Heart left ventricle (tissue), 16 donors: ENCODE measurements around the gene DENND1B. TPM values are rescaled to one million over a fixed set of nuclear protein-coding genes. Genes with fewer than 3 reads are reported as not detected.

Experiments
- ATAC-seq, 4 donors: fragments of 200-7000 bp; cut with Tn5 transposase; one replicate each; pipeline ENCODE4 v1.9.1; 2020 to 2022; ENCODE audit warnings: moderate library complexity in 4 of 4, mild to moderate bottlenecking in 3 of 4, moderate number of reproducible peaks in 1 of 4
- DNase-seq, 5 donors: peaks; one replicate each; pipeline ENCODE4 v3.0.0-alpha.2; 2020
- H3K27ac ChIP-seq, 12 donors: fragments of 200-600 bp; sonication (generic) in 4 of 12; one replicate each; pipeline versions ENCODE4 v1.5.0 to v1.8.0; 2016 to 2022; ENCODE audit warnings: mild to moderate bottlenecking in 2 of 12
- H3K27me3 ChIP-seq, 9 donors: fragments of 200-600 bp; sonication (generic) in 2 of 9; one replicate each; pipeline versions ENCODE4 v1.5.1 to v1.8.0; 2016 to 2022; ENCODE audit warnings: mild to moderate bottlenecking in 3 of 9
- H3K36me3 ChIP-seq, 9 donors: fragments of 200-600 bp; sonication (generic) in 2 of 9; one replicate each; pipeline versions ENCODE4 v1.5.0 to v1.8.0; 2018 to 2022; ENCODE audit warnings: mild to moderate bottlenecking in 2 of 9
- H3K4me1 ChIP-seq, 12 donors: fragments of 200-600 bp; sonication (generic) in 4 of 12; one replicate each; pipeline versions ENCODE4 v1.5.0 to v1.8.0; 2016 to 2022; ENCODE audit warnings: mild to moderate bottlenecking in 3 of 12
- H3K4me3 ChIP-seq, 12 donors: fragments of 200-600 bp; sonication (generic) in 4 of 12; one replicate each; pipeline versions ENCODE4 v1.5.0 to v1.8.0; 2017 to 2022; ENCODE audit warnings: mild to moderate bottlenecking in 9 of 12, moderate library complexity in 4 of 12
- H3K9me3 ChIP-seq, 12 donors: fragments of 200-600 bp; sonication (generic) in 4 of 12; one replicate each; pipeline versions ENCODE4 v1.5.0 to v1.8.0; 2016 to 2022; ENCODE audit warnings: mild to moderate bottlenecking in 1 of 12
- CTCF ChIP-seq, 12 donors: fragments of 200-600 bp; sonication (generic) in 4 of 12; IDR thresholded peaks; one replicate each; pipeline versions ENCODE4 v1.5.0 to v1.8.0; 2018 to 2022; ENCODE audit warnings: antibody characterized with exemption in 12 of 12, mild to moderate bottlenecking in 5 of 12
- POLR2A ChIP-seq, 2 donors: fragments of 450-650 bp; IDR thresholded peaks; one replicate each; pipeline ENCODE4 v1.6.1; 2017; ENCODE audit warnings: antibody characterized with exemption in 2 of 2, mild to moderate bottlenecking in 2 of 2, moderate library complexity in 2 of 2
- WGBS, 4 donors: extraction: QIAGEN DNeasy Blood & Tissue Kit in 2 of 4; methylation state at CpG; one replicate each; pipeline versions ENCODE4 v1.1.5 to v1.1.7; 2013 to 2018; 5-methylcytosine and 5-hydroxymethylcytosine counted together
- intact Hi-C, 10 donors: fragments of 100-400 bp; cut with DNase I; formaldehyde crosslinking; loops; one replicate each; pipeline versions ENCODE4 v1.11.1 to v1.14.2; 2022
- polyA plus RNA-seq, 2 donors: library from polyadenylated mRNA; stranded (reverse); fragments of 200-250 nt; gene quantifications; one replicate each; pipeline ENCODE4 v1.2.3, GENCODE V29; 2013
- total RNA-seq, 9 donors: library from RNA; depleted of rRNA in 2 of 9; stranded (reverse); fragments of >200 nt in 2 of 9; fragmentation: NEBNext Ultra II Directional in 3 of 9; extraction: Animal tissue kit (Norgen Biotek cat#: 25700) in 3 of 9; gene quantifications; one replicate each; pipeline versions ENCODE4 v1.1.0 to v1.2.4, GENCODE V29; 2016 to 2023
- donor health status: ischemic (EF 13 %, LVEDD 7.1; RV severe dilation, severe dysfunction).
- donor health status: healthy with polysubstance abuse.
- donor health status: DM: no; HTN: yes; CAD: no.
- donor health status: DM: no; HTN: no; CAD: no.
- donor health status: ischemic (EF 25% LVEDD 6.9; RV normal size, moderate dysfunction).
- donor health status: ischemic (EF 25% LVEDD 5.7; RV mildly dilated, moderate dysfunction).
- donor health status: healthy.
- donor health status: DM: yes; HTN: yes; CAD: no.
- donor health status: ischemic (EF 35%, LVEDD 5.7; RV mildly dilated, moderate dysfunction).
- donor health status: nonischemic (EF 11% LVEDD 7.7; RV severe dilation, severe dysfunction).
- donor health status: DM: yes; HTN: yes; CAD: no.
- donor health status: PGD.
- donor health status: ischemic (EF 29% LVEDD 5.4; RV normal size, mild dysfunction).
- donor health status: nonischemic (EF 23%, LVEDD 6.1; RV moderate dilation, normal function).

Gene DENND1B
- total and polyA plus RNA-seq, 11 donors, result 4.0 to 31.4 (median 21.0) TPM

GRCh38 chr1:197740992-197741391, 34.3 kb downstream of the DENND1B start:
- Histone ChIP-seq H3K4me1 (peaks cover 0 to 30% (median 7%) of the 10 kb centered on the region in 12 donors), H3K36me3 (no peaks in the 10 kb centered on the region), H3K27ac (no peak overlapping the region), H3K9me3 (peaks cover 0 to 7% (median 0%) of the 10 kb centered on the region in 12 donors), H3K27me3 (no peaks in the 10 kb centered on the region), H3K4me3 (no peak overlapping the region)
- TF ChIP-seq CTCF (IDR thresholded peaks at IDR 0.05), result no peak
- TF ChIP-seq POLR2A (IDR thresholded peaks at IDR 0.05), result no peak
- WGBS, 4 donors, result 63 to 71% (median 68%) methylated on average over 2 of the region's 2 CpGs
- intact Hi-C loops, result no loop called here
- ATAC-seq (no peak), DNase-seq (no peak)

- ATAC-seq (no peak), DNase-seq (no peak)
- peaks cover 0 to 27% (median 7%) of the 10 kb centered on the region in 12 donors for H3K4me1 ChIP-seq
- TF ChIP-seq CTCF (IDR thresholded peaks at IDR 0.05) (no peak), POLR2A (IDR thresholded peaks at IDR 0.05) (no peak)
- no peaks in the 10 kb centered on the region for H3K36me3 ChIP-seq
- 0 to 51% (median 43%) methylated on average over 1 of the region's 1 CpG for WGBS, 4 donors
- no peak overlapping the region for H3K4me3 ChIP-seq
- no peaks in the 10 kb centered on the region for H3K27me3 ChIP-seq
- H3K9me3 ChIP-seq, result peaks cover 0 to under 1% (median 0%) of the 10 kb centered on the region in 12 donors
- intact Hi-C loops, result no loop called here
- H3K27ac ChIP-seq, result no peak overlapping the region
These were observed 36.4 kb downstream of the DENND1B start for GRCh38 chr1:197738927-197739326.

GRCh38 chr1:197737916-197738315, 37.4 kb downstream of the DENND1B start:
- H3K27me3 ChIP-seq, result no peaks in the 10 kb centered on the region
- DNase-seq (no peak), ATAC-seq (no peak)
- TF ChIP-seq POLR2A (IDR thresholded peaks at IDR 0.05), result no peak
- no peak overlapping the region for H3K4me3 ChIP-seq
- intact Hi-C loops, result no loop called here
- H3K36me3 ChIP-seq, result no peaks in the 10 kb centered on the region
- WGBS, 4 donors, result 58 to 71% (median 69%) methylated on average over 1 of the region's 1 CpG
- H3K27ac ChIP-seq, result no peak overlapping the region
- peaks cover 0 to 27% (median 7%) of the 10 kb centered on the region in 12 donors for H3K4me1 ChIP-seq
- no peaks in the 10 kb centered on the region for H3K9me3 ChIP-seq

- no peaks in the 10 kb centered on the region for H3K9me3 ChIP-seq
- intact Hi-C loops, result no loop called here
- no peak overlapping the region for H3K27ac ChIP-seq
- no peak for ATAC-seq
- no peaks in the 10 kb centered on the region for H3K36me3 ChIP-seq
- no peaks in the 10 kb centered on the region for H3K27me3 ChIP-seq
- no peak for DNase-seq
- H3K4me1 ChIP-seq, result peaks cover 0 to 20% (median 7%) of the 10 kb centered on the region in 12 donors
- H3K4me3 ChIP-seq, result no peak overlapping the region
- TF ChIP-seq CTCF (IDR thresholded peaks at IDR 0.05) (no peak), POLR2A (IDR thresholded peaks at IDR 0.05) (no peak)
- WGBS, 4 donors, result 56 to 77% (median 69%) methylated on average over 1 of the region's 1 CpG
These were observed 38.6 kb downstream of the DENND1B start for GRCh38 chr1:197736685-197737084.

- no peak overlapping the region for H3K27ac ChIP-seq
- no peak for TF ChIP-seq CTCF (IDR thresholded peaks at IDR 0.05)
- no peak for TF ChIP-seq POLR2A (IDR thresholded peaks at IDR 0.05)
- H3K9me3 ChIP-seq, result no peaks in the 10 kb centered on the region
- intact Hi-C loops, result no loop called here
- no peak for ATAC-seq
- no peaks in the 10 kb centered on the region for H3K36me3 ChIP-seq
- DNase-seq, result no peak
- H3K27me3 ChIP-seq, result no peaks in the 10 kb centered on the region
- 94 to 99% (median 98%) methylated on average over 16 of the region's 16 CpGs for WGBS, 4 donors
- H3K4me1 ChIP-seq, result peaks cover 0 to 17% (median 7%) of the 10 kb centered on the region in 12 donors
- no peak overlapping the region for H3K4me3 ChIP-seq
These were observed 39.8 kb downstream of the DENND1B start for GRCh38 chr1:197735461-197735860.
